Body of pancreas (tissue), 4 donors: ENCODE results near the gene HPX.

ENCODE experiments used
- POLR2A ChIP-seq, 3 donors: fragments of 450-650 bp; IDR thresholded peaks; one replicate each; pipeline ENCODE4 v1.6.1; 2016; ENCODE audit warnings: antibody characterized with exemption in 3 of 3, mild to moderate bottlenecking in 2 of 3
- TF ChIP-seq, protein P1 (sequence below), 7 experiments: fragments of 450-650 bp in 4 of 7; fragments of 200-600 bp in 3 of 7; sonication (generic) in 3 of 7; IDR thresholded peaks; one replicate each; pipeline ENCODE4 v1.5.1; 2016 to 2019; ENCODE audit warnings: antibody characterized with exemption in 7 of 7

GRCh38 chr11:6482441-6482840 lies 41.7 kb upstream of the HPX start:
- TF ChIP-seq, protein P1, sequence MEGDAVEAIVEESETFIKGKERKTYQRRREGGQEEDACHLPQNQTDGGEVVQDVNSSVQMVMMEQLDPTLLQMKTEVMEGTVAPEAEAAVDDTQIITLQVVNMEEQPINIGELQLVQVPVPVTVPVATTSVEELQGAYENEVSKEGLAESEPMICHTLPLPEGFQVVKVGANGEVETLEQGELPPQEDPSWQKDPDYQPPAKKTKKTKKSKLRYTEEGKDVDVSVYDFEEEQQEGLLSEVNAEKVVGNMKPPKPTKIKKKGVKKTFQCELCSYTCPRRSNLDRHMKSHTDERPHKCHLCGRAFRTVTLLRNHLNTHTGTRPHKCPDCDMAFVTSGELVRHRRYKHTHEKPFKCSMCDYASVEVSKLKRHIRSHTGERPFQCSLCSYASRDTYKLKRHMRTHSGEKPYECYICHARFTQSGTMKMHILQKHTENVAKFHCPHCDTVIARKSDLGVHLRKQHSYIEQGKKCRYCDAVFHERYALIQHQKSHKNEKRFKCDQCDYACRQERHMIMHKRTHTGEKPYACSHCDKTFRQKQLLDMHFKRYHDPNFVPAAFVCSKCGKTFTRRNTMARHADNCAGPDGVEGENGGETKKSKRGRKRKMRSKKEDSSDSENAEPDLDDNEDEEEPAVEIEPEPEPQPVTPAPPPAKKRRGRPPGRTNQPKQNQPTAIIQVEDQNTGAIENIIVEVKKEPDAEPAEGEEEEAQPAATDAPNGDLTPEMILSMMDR (IDR thresholded peaks at IDR 0.05), result no peak
- TF ChIP-seq POLR2A (IDR thresholded peaks at IDR 0.05), result no peak
